Frontal cortex (tissue), 4 donors: ENCODE data around the gene KIAA0408. TPM values are rescaled to one million over a fixed set of nuclear protein-coding genes. Genes with fewer than 3 reads are reported as not detected.
"Not testable (repeated sequence)": the region's sequence is repeated elsewhere in the genome, so short reads cannot be mapped to it uniquely, and the experiment has no call there.

Source experiments
- DNase-seq, 2 donors: peaks; one replicate each; pipeline ENCODE4 v3.0.0; 2012; ENCODE audit warnings: low spot score in 2 of 2
- FAIRE-seq: peaks from 2 replicates; lab custom pipeline; 2012; peaks lifted over from hg19 to GRCh38; lab: Jason Lieb, UNC
- small RNA-seq: library from RNA; depleted of rRNA; stranded (forward); fragments of <200 nt; gene quantifications from one replicate; pipeline ENCODE3, GENCODE V24; 2014
- total RNA-seq: library from RNA; depleted of rRNA; stranded (reverse); fragments of >200 nt; gene quantifications from one replicate; pipeline ENCODE4 v1.2.3, GENCODE V29; 2014
- donor health status: control.
- donor health status: control.
- donor health status: control.

Gene KIAA0408
- total RNA-seq, 1 donor from 2014 or later = 107 TPM

- not testable (repeated sequence) for FAIRE-seq, DNase-seq
These were observed 38.0 kb downstream of the KIAA0408 start for GRCh38 chr6:127421164-127421563.

GRCh38 chr6:127420556-127420955 lies 38.6 kb downstream of the KIAA0408 start:
- FAIRE-seq = no peak

GRCh38 chr6:127415096-127415495 lies 44.1 kb downstream of the KIAA0408 start:
- no peak for DNase-seq

More at GRCh38 chr6:127420556-127420955, 38.6 kb downstream of the KIAA0408 start:
- DNase-seq = peak; percentile 19 to 38

GRCh38 chr6:127413123-127413522 lies 46.1 kb downstream of the KIAA0408 start:
- FAIRE-seq, DNase-seq: not testable (repeated sequence)

More at GRCh38 chr6:127415096-127415495, 44.1 kb downstream of the KIAA0408 start:
- no peak for FAIRE-seq

GRCh38 chr6:127412016-127412415 lies 47.2 kb downstream of the KIAA0408 start:
- DNase-seq, FAIRE-seq: not testable (repeated sequence)

Small RNA genes within 50 kb of the gene (small RNA-seq; reads per million reads assigned to genes)
- gene KIAA0408 = not detected

Other genes with a start within 250 kb of the KIAA0408 start
- 121 TPM for gene RNF146, start 192.5 kb downstream of the KIAA0408 start, total RNA-seq
- gene ECHDC1, start 115.8 kb downstream of the KIAA0408 start, total RNA-seq = 49.7 TPM
- 1.6 TPM for gene C6orf58, start 117.8 kb upstream of the KIAA0408 start, total RNA-seq